Common myeloid progenitor, CD34-positive (primary cell): ENCODE results near the gene RNF150.

Experiments
- CTCF ChIA-PET: fragments of 350-600 bp; sonication (Branson Sonifier 250); formaldehyde crosslinking; loops from one replicate; lab custom pipeline; 2021; ENCODE audit warnings: antibody characterized with exemption; lab: Charles Lee
- POLR2A ChIA-PET: fragments of 350-600 bp; sonication (Branson Sonifier 250); formaldehyde crosslinking; loops from one replicate; lab custom pipeline; 2021; ENCODE audit warnings: antibody characterized with exemption; lab: Charles Lee
- DNase-seq, 3 donors: peaks; one replicate each; pipeline versions ENCODE4 v3.0.0 to v3.0.0-alpha.2; 2013
- H3K27ac ChIP-seq, 2 experiments: 1 replicate in 1 of 2; 2 replicates in 1 of 2; pipeline ENCODE4 v1.7.0; 2013; ENCODE audit warnings: inconsistent platforms in 2 of 2, low read length in 2 of 2, mild to moderate bottlenecking in 2 of 2, low read depth in 1 of 2, moderate library complexity in 1 of 2; ENCODE audit not compliant: severe bottlenecking in 2 of 2, insufficient read depth in 1 of 2, poor library complexity in 1 of 2
- H3K27me3 ChIP-seq, 5 experiments: replicated peaks in 2 of 5; 1 replicate in 3 of 5; 2 replicates in 2 of 5; pipeline versions ENCODE4 v1.6.1 to v1.7.0; 2013; ENCODE audit warnings: low read length in 4 of 5, mild to moderate bottlenecking in 2 of 5, moderate library complexity in 2 of 5, inconsistent platforms in 1 of 5; ENCODE audit not compliant: insufficient read depth in 5 of 5, control insufficient read depth in 4 of 5
- H3K36me3 ChIP-seq, 4 experiments: 1 replicate in 2 of 4; 2 replicates in 2 of 4; pipeline versions ENCODE4 v1.6.1 to v1.7.0; 2013; ENCODE audit warnings: low read length in 3 of 4, control low read depth in 1 of 4, mild to moderate bottlenecking in 1 of 4; ENCODE audit not compliant: control insufficient read depth in 4 of 4, insufficient read depth in 4 of 4
- H3K4me1 ChIP-seq, 4 experiments: 1 replicate in 3 of 4; 2 replicates in 1 of 4; pipeline versions ENCODE4 v1.6.1 to v1.7.1; 2013; ENCODE audit warnings: low read length in 3 of 4, mild to moderate bottlenecking in 3 of 4, control low read depth in 1 of 4, inconsistent platforms in 1 of 4, moderate library complexity in 1 of 4; ENCODE audit not compliant: control insufficient read depth in 4 of 4, insufficient read depth in 4 of 4; ENCODE audit errors: control extremely low read depth in 1 of 4
- H3K4me3 ChIP-seq, 7 experiments: 1 replicate in 4 of 7; 2 replicates in 3 of 7; pipeline versions ENCODE4 v1.5.1 to v1.7.0; 2013; ENCODE audit warnings: mild to moderate bottlenecking in 7 of 7, low read length in 6 of 7, moderate library complexity in 6 of 7, inconsistent platforms in 2 of 7, low read depth in 2 of 7, control low read depth in 1 of 7; ENCODE audit not compliant: insufficient read depth in 4 of 7, control insufficient read depth in 1 of 7; ENCODE audit errors: extremely low read depth in 1 of 7
- H3K9me3 ChIP-seq, 5 experiments: 1 replicate in 4 of 5; 2 replicates in 1 of 5; pipeline versions ENCODE4 v1.6.1 to v1.7.1; 2013; ENCODE audit warnings: low read length in 4 of 5, mild to moderate bottlenecking in 2 of 5, inconsistent platforms in 1 of 5, low read depth in 1 of 5, moderate library complexity in 1 of 5; ENCODE audit not compliant: control insufficient read depth in 4 of 5, insufficient read depth in 2 of 5; ENCODE audit errors: control extremely low read depth in 1 of 5
- WGBS: methylation state at CpG from one replicate; pipeline ENCODE4 v1.1.5; 2013; ENCODE audit not compliant: insufficient coverage; 5-methylcytosine and 5-hydroxymethylcytosine counted together

Gene RNF150

GRCh38 chr4:141020801-141021261 is 112.4 kb downstream of the RNF150 start:
- 93% methylated on average over 3 of the region's 3 CpGs for WGBS
- ChIA-PET CTCF (no interaction called here), POLR2A (no interaction called here)
- Histone ChIP-seq H3K36me3 (no peaks in the 10 kb centered on the region), H3K9me3 (no peaks in the 10 kb centered on the region), H3K4me3 (no peak overlapping the region), H3K4me1 (no peaks in the 10 kb centered on the region), H3K27ac (no peak overlapping the region), H3K27me3 (no peaks in the 10 kb centered on the region)
- DNase-seq: no peak

GRCh38 chr4:141019768-141020167 is 113.5 kb downstream of the RNF150 start:
- Histone ChIP-seq H3K4me3 (no peak overlapping the region), H3K27ac (no peak overlapping the region), H3K4me1 (no peaks in the 10 kb centered on the region), H3K9me3 (no peaks in the 10 kb centered on the region), H3K36me3 (no peaks in the 10 kb centered on the region), H3K27me3 (no peaks in the 10 kb centered on the region)
- DNase-seq: no peak
- WGBS: 100% methylated on average over 2 of the region's 4 CpGs
- CTCF ChIA-PET: no interaction called here
- POLR2A ChIA-PET: interaction anchor here (0.6 kb wide), 1 partner anchor 15 kb away, joined by 3 read pairs; no protein-coding TSS in a partner anchor

DNA sequence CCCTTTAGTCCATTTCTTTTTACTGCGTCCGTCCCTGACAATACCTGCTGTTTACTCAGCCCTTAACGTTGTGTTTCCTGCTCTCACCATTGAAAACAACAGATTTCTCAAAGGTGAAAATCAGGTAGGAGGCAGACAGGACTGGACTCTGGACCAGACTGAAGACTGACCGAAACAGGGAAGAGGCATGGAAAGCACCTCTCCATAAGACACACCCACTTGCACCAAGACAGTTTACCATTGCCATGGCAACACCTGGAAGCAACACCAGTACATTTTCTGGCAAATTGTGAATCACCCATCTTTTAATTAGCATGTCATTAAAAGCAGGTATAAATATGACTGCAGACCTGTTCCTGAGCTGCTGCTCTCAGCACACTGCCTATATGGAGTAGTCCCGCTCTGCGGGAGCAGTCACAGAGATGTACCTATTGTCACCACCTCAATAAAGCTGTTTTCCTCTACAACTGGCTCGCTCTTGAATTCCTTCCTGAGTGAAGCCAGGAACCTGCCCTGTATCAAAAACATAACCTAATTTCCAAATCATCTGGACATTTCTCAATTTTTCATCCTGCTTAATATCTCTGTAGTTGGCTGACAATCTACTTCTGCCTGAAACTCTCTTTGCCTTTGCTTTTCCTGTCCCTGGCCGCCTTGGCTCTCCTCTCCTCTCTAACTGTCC is 117.0 kb downstream of the RNF150 start:
- H3K4me1 ChIP-seq: no peaks in the 10 kb centered on the region
- DNase-seq: no peak
- no peaks in the 10 kb centered on the region for H3K36me3 ChIP-seq
- no peaks in the 10 kb centered on the region for H3K27me3 ChIP-seq
- 80% methylated on average over 3 of the region's 8 CpGs for WGBS
- POLR2A ChIA-PET: no interaction called here
- CTCF ChIA-PET: no interaction called here
- no peaks in the 10 kb centered on the region for H3K9me3 ChIP-seq
- H3K27ac ChIP-seq: no peak overlapping the region
- H3K4me3 ChIP-seq: no peak overlapping the region

GRCh38 chr4:141013899-141014298 is 119.4 kb downstream of the RNF150 start:
- ChIA-PET CTCF (no interaction called here), POLR2A (no interaction called here)

DNA sequence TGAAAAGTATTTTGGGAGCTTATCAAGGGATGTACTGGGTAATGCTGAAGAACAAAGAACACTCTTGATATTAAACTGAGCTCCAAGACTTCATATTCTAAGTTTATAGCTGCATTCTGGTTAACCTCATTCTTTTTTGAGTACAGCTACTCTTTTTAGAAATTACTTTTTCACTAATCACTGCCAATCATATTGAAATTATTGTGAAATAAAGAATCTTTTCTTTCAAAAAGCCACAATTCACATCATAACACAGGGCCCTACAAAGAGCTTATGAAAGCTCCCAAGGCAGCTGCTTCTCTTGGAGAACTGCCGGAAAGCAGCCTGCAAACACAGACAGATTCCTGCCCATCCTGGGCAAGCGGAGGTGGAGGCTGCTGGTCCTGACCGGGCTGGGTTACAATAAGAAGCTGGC is 121.4 kb downstream of the RNF150 start:
- Histone ChIP-seq H3K4me3 (no peak overlapping the region), H3K9me3 (peaks cover 0 to 4% (median 0%) of the 10 kb centered on the region in 5 experiments), H3K36me3 (no peaks in the 10 kb centered on the region), H3K27ac (no peak overlapping the region), H3K27me3 (no peaks in the 10 kb centered on the region), H3K4me1 (no peaks in the 10 kb centered on the region)
- DNase-seq: no peak
- POLR2A ChIA-PET: no interaction called here
- WGBS: 100% methylated on average over 2 of the region's 3 CpGs
- CTCF ChIA-PET: interaction anchor here (1.2 kb wide), 1 partner anchor 14 kb away, joined by 3 read pairs; no protein-coding TSS in a partner anchor

More at GRCh38 chr4:141013899-141014298, 119.4 kb downstream of the RNF150 start:
- no peaks in the 10 kb centered on the region for H3K27me3 ChIP-seq
- H3K4me1 ChIP-seq: no peaks in the 10 kb centered on the region
- H3K27ac ChIP-seq: no peak overlapping the region
- no CpG with 5 or more reads among the region's 3 CpGs for WGBS
- no peaks in the 10 kb centered on the region for H3K36me3 ChIP-seq
- no peak overlapping the region for H3K4me3 ChIP-seq
- peaks cover 0 to 3% (median 0%) of the 10 kb centered on the region in 5 experiments for H3K9me3 ChIP-seq
- no peak for DNase-seq

DNA sequence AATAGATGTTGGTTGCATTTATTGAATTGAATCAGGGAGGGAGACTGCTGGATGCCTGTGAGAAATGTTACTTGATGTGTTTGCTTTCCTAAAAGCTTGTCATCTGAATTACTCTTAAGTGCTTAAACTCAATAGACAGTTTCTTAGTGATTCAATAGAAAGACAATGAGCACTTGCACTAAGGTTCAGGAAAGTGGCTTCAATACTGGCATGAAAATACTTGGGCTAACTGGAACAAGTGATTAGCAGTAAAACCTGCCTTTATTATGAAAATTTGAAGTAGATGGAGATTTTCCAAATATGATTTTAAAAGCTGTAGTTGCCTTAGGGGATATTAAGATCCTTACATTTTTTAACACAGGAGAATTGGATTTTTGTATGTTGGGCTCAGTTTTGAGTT is 123.3 kb downstream of the RNF150 start:
- Histone ChIP-seq H3K9me3 (peaks cover 0 to 4% (median 0%) of the 10 kb centered on the region in 5 experiments), H3K27me3 (no peaks in the 10 kb centered on the region), H3K4me1 (no peaks in the 10 kb centered on the region), H3K4me3 (no peak overlapping the region), H3K36me3 (no peaks in the 10 kb centered on the region), H3K27ac (no peak overlapping the region)
- ChIA-PET POLR2A (no interaction called here), CTCF (no interaction called here)
- DNase-seq: no peak

DNA sequence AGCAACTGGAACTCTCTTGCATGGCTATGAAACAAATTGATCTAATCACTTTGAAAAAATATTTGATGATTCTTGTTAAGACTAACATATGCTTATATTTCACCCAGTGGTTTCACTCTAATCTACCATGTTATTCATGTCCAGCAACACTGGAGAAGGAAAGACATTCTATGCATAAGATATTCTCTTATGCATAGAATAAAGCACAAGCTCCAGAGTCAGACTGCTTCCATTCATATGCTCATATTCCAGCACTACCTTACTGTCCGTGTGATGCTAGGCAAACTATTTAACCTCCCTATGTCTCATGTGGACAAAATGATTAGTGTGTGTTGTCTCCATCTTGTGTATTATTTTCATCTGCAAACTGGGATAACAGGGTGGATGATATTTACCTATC is 124.1 kb downstream of the RNF150 start:
- ChIA-PET CTCF (no interaction called here), POLR2A (no interaction called here)
- Histone ChIP-seq H3K4me1 (no peaks in the 10 kb centered on the region), H3K27me3 (no peaks in the 10 kb centered on the region), H3K9me3 (peaks cover 0 to 4% (median 0%) of the 10 kb centered on the region in 5 experiments), H3K27ac (no peak overlapping the region), H3K4me3 (no peak overlapping the region), H3K36me3 (no peaks in the 10 kb centered on the region)
- no peak for DNase-seq
- no CpG with 5 or more reads among the region's 1 CpG for WGBS
